GM10266 (cell line): Measurements from ENCODE around the gene CMTM8.

ENCODE experiments used
- DNase-seq: peaks from one replicate; pipeline ENCODE4 v3.0.0; 2012; ENCODE audit errors: extremely low spot score
- CTCF ChIP-seq: IDR thresholded peaks from 2 replicates; pipeline ENCODE4 v1.5.1; 2012; ENCODE audit warnings: mild to moderate bottlenecking, low read depth; ENCODE audit not compliant: control insufficient read depth, insufficient read depth; ENCODE audit errors: missing control alignments

The CMTM8 gene

GRCh38 chr3:32412887-32413286 lies 174.4 kb downstream of the CMTM8 start:
- no peak for DNase-seq
- no peak for TF ChIP-seq CTCF

GRCh38 chr3:32413845-32414521 lies 175.5 kb downstream of the CMTM8 start:
- TF ChIP-seq CTCF, result no peak
- DNase-seq, result no peak

- no peak for TF ChIP-seq CTCF
- DNase-seq, result no peak
Measured at GRCh38 chr3:32414522-32415202, 176.2 kb downstream of the CMTM8 start.

GRCh38 chr3:32419742-32420125 lies 181.3 kb downstream of the CMTM8 start:
- TF ChIP-seq CTCF, result no peak
- no peak for DNase-seq
